Mesodermal cell (in vitro differentiated cells): ENCODE data around the gene PKP3.
"Not testable (repeated sequence)": the region's sequence is repeated elsewhere in the genome, so short reads cannot be mapped to it uniquely, and the experiment has no call there.

ENCODE experiments used
- H3K27ac ChIP-seq: 2 replicates; pipeline ENCODE4 v1.7.0; 2013; ENCODE audit warnings: mild to moderate bottlenecking, low read depth, low read length, moderate library complexity; ENCODE audit not compliant: severe bottlenecking
- H3K36me3 ChIP-seq: 2 replicates; pipeline ENCODE4 v1.7.1; 2013; ENCODE audit warnings: mild to moderate bottlenecking, low read length, moderate library complexity; ENCODE audit not compliant: control insufficient read depth, insufficient read depth
- H3K4me1 ChIP-seq: one replicate; pipeline ENCODE4 v1.7.1; 2013; ENCODE audit warnings: mild to moderate bottlenecking, low read length; ENCODE audit not compliant: insufficient read depth, control insufficient read depth, poor library complexity, severe bottlenecking
- H3K4me3 ChIP-seq: 2 replicates; pipeline ENCODE4 v1.7.0; 2013; ENCODE audit warnings: low read length, control low read depth, mild to moderate bottlenecking; ENCODE audit not compliant: insufficient read depth, poor library complexity, severe bottlenecking; ENCODE audit errors: extremely low read depth
- H3K9me3 ChIP-seq: 2 replicates; pipeline ENCODE4 v1.7.1; 2013; ENCODE audit warnings: mild to moderate bottlenecking, low read length, moderate library complexity; ENCODE audit not compliant: control insufficient read depth
- WGBS, 2 experiments: methylation state at CpG; one replicate each; pipeline ENCODE4 v1.1.5; 2013; ENCODE audit warnings: missing lambda C conversion rate in 2 of 2; ENCODE audit not compliant: insufficient coverage in 2 of 2; 5-methylcytosine and 5-hydroxymethylcytosine counted together

Gene PKP3

GRCh38 chr11:353179-353873 is 40.7 kb upstream of the PKP3 start:
- H3K9me3 ChIP-seq = no peaks in the 10 kb centered on the region
- H3K27ac ChIP-seq = no peak overlapping the region
- H3K4me3 ChIP-seq = no peak overlapping the region
- H3K4me1 ChIP-seq = peaks cover 8% of the 10 kb centered on the region
- 70 to 72% methylated on average over 9 to 14 of the region's 16 CpGs for WGBS, 2 experiments
- no peaks in the 10 kb centered on the region for H3K36me3 ChIP-seq

GRCh38 chr11:355581-356458 is 38.2 kb upstream of the PKP3 start:
- H3K36me3 ChIP-seq = no peaks in the 10 kb centered on the region
- peaks cover 8% of the 10 kb centered on the region for H3K4me1 ChIP-seq
- peak overlapping the region; percentile 29 for H3K4me3 ChIP-seq
- peak overlapping the region; percentile 99 for H3K27ac ChIP-seq
- peaks cover 9% of the 10 kb centered on the region for H3K9me3 ChIP-seq
- 8 to 9% methylated on average over 40 to 43 of the region's 76 CpGs for WGBS, 2 experiments

GRCh38 chr11:356610-357009 is 37.4 kb upstream of the PKP3 start:
- H3K4me3 ChIP-seq = no peak overlapping the region
- H3K9me3 ChIP-seq = peaks cover 17% of the 10 kb centered on the region
- H3K4me1 ChIP-seq = peaks cover 8% of the 10 kb centered on the region
- H3K36me3 ChIP-seq = no peaks in the 10 kb centered on the region
- 74 to 84% methylated on average over 5 to 6 of the region's 6 CpGs for WGBS, 2 experiments
- no peak overlapping the region for H3K27ac ChIP-seq

GRCh38 chr11:357582-357981 is 36.4 kb upstream of the PKP3 start:
- no peak overlapping the region for H3K4me3 ChIP-seq
- H3K9me3 ChIP-seq = peaks cover 17% of the 10 kb centered on the region
- no peaks in the 10 kb centered on the region for H3K36me3 ChIP-seq
- H3K4me1 ChIP-seq = peaks cover 8% of the 10 kb centered on the region
- 91 to 95% methylated on average over 4 of the region's 4 CpGs for WGBS, 2 experiments
- no peak overlapping the region for H3K27ac ChIP-seq

- Histone ChIP-seq H3K9me3 (peaks cover 17% of the 10 kb centered on the region), H3K36me3 (no peaks in the 10 kb centered on the region), H3K4me1 (peaks cover 8% of the 10 kb centered on the region), H3K27ac (no peak overlapping the region), H3K4me3 (no peak overlapping the region)
- 82 to 84% methylated on average over 28 to 34 of the region's 34 CpGs for WGBS, 2 experiments
These were observed 35.7 kb upstream of the PKP3 start for GRCh38 chr11:358129-358800.

- Histone ChIP-seq H3K4me1 (peaks cover 8% of the 10 kb centered on the region), H3K9me3 (peaks cover 17% of the 10 kb centered on the region), H3K27ac (no peak overlapping the region), H3K36me3 (no peaks in the 10 kb centered on the region), H3K4me3 (no peak overlapping the region)
- WGBS, 2 experiments = 71 to 79% methylated on average over 3 to 4 of the region's 5 CpGs
These were observed 34.8 kb upstream of the PKP3 start for GRCh38 chr11:359181-359714.

- no peak overlapping the region for H3K4me3 ChIP-seq
- no peaks in the 10 kb centered on the region for H3K36me3 ChIP-seq
- no peak overlapping the region for H3K27ac ChIP-seq
- H3K4me1 ChIP-seq = peaks cover 1% of the 10 kb centered on the region
- H3K9me3 ChIP-seq = peaks cover 17% of the 10 kb centered on the region
- WGBS, 2 experiments = 80 to 85% methylated on average over 20 to 22 of the region's 22 CpGs
These were observed 33.4 kb upstream of the PKP3 start for GRCh38 chr11:360326-361280.

GRCh38 chr11:362642-363442 is 31.2 kb upstream of the PKP3 start:
- H3K4me1 ChIP-seq = no peaks in the 10 kb centered on the region
- WGBS, 2 experiments = 84 to 85% methylated on average over 21 to 27 of the region's 36 CpGs
- H3K9me3 ChIP-seq = peaks cover 17% of the 10 kb centered on the region
- H3K4me3 ChIP-seq = no peak overlapping the region
- H3K27ac ChIP-seq = no peak overlapping the region
- no peaks in the 10 kb centered on the region for H3K36me3 ChIP-seq

GRCh38 chr11:363443-363805 is 30.6 kb upstream of the PKP3 start:
- H3K4me3 ChIP-seq, H3K27ac ChIP-seq, H3K4me1 ChIP-seq, H3K36me3 ChIP-seq: not testable (repeated sequence)
- WGBS, 2 experiments = 89 to 91% methylated on average over 21 of the region's 22 CpGs
- H3K9me3 ChIP-seq = peaks cover 17% of the 10 kb centered on the region
